Esophagus muscularis mucosa (tissue), 3 donors: Measurements from ENCODE around the gene ANKRD40.

Experiments used
- POLR2A ChIP-seq: fragments of 450-650 bp; IDR thresholded peaks from one replicate; pipeline ENCODE4 v1.6.1; 2017; ENCODE audit warnings: antibody characterized with exemption, moderate library complexity, mild to moderate bottlenecking, low read depth
- TF ChIP-seq, protein P1 (sequence below), 3 experiments: fragments of 200-600 bp in 2 of 3; fragments of 450-650 bp in 1 of 3; sonication (generic) in 2 of 3; IDR thresholded peaks; one replicate each; pipeline ENCODE4 v1.5.1; 2017 to 2019; ENCODE audit warnings: antibody characterized with exemption in 3 of 3, mild to moderate bottlenecking in 2 of 3, moderate library complexity in 1 of 3

DNA sequence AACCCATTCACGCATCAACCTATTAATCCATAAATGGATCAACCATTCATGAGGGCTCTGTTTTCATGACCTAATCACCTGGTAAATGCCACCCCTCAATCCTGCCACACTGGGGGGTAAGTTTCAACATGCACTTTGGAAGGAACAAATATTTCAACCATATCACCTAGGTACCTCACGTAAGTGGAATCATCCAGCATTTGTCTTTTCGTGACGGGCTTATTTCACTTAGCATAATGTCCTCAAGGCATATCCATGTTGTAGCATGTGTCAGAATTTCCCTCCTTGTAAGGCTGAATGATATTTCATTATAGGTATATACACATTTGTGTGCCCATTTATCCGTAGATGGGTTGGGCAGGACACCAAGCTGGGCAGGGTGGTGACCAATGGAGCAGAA is 35.6 kb downstream of the ANKRD40 start:
- no peak for TF ChIP-seq POLR2A
- TF ChIP-seq, protein P1, sequence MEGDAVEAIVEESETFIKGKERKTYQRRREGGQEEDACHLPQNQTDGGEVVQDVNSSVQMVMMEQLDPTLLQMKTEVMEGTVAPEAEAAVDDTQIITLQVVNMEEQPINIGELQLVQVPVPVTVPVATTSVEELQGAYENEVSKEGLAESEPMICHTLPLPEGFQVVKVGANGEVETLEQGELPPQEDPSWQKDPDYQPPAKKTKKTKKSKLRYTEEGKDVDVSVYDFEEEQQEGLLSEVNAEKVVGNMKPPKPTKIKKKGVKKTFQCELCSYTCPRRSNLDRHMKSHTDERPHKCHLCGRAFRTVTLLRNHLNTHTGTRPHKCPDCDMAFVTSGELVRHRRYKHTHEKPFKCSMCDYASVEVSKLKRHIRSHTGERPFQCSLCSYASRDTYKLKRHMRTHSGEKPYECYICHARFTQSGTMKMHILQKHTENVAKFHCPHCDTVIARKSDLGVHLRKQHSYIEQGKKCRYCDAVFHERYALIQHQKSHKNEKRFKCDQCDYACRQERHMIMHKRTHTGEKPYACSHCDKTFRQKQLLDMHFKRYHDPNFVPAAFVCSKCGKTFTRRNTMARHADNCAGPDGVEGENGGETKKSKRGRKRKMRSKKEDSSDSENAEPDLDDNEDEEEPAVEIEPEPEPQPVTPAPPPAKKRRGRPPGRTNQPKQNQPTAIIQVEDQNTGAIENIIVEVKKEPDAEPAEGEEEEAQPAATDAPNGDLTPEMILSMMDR (IDR thresholded peaks at IDR 0.05): no peak
